ENCODE data around the gene CHKB. TPM values are rescaled to one million over a fixed set of nuclear protein-coding genes. Genes with fewer than 3 reads are reported as not detected.

CHKB gene
- total and polyA plus RNA-seq, 10 of the 15 experiments (the other 5 are each of a cell fraction or from before 2014, with no cell fraction given) = 10.0 to 93.9 (median 57.0) TPM

DNA sequence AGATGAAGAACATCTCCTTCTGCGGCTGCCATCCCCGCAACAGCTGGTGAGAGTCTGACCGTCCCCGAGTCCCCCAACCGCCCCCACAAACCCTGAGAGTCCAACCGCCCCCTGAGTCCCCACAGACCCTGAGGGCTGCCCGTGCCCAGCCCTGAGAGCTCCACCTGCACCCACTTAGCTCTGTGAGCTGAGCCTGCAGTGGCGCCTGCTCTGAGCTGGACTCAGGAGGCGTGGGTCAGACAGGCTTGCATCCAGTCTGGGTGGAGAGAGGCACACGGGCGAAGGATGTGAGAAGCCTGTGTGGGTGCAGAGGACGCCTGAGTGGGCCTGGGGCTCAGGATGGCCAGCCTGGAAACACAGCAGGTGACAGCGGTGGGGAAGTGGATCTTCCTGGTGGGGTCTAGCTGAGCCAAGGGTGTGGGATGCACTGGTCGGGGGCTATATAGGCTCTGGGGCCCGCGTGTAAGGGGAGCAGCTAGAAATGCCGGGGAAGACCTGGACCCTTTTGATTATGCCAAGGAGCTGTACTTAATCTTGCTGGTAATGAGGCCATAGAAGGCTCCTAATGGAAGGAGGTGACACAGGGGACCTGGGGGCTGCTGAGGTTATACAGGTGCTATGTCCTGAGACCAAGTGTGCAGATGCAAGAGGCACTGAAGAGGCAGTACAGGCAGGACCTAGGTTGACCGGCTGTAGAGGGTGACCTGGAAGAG lies 24.5 kb upstream of the CHKB start:
- POLR2A ChIA-PET = no interaction called here

DNA sequence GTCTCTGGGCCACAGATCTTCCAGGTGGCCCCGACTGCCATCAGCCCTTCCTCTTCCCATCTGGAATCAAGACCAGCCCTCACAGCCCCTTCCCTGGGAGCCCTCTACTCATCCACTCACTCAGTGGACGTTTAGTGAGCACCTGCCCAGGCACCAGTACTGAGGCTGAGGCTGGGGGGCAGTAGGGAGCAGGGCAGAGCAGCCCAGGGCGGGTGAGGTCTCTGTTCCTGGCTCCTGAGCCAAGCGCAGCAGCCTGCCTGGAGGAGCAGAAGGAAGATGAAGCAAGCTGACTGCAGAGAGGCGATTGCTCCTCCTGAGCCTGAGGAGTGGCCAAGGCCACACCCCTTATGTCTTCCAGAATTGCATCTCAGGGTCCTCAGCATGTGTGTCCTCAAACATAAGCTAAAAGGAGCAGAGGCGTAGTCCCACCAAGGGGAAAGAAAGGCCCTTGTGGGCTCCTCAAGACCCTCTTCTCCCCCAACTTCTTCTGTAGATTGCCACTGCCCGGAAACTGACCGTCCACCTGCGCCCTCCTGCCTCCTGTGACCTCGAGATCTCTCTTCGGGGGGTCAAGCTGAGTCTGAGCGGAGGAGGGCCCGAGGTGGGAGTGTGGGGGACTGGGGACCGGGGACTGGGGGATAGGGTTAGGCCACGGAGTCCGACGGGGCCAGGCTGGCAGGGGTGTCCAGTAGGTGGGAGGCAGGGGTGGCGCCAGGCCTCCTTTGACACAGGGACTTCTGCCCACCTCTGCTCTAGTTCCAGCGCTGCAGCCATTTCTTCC lies 23.7 kb upstream of the CHKB start:
- no peaks in the 10 kb centered on the region for H4K20me1 ChIP-seq (ENCODE audit: control insufficient read depth, insufficient read depth)
- POLR2A ChIA-PET = no interaction called here
- H3K9ac ChIP-seq (ENCODE audit: control insufficient read depth, insufficient read depth, low read length) = no peak overlapping the region
- ATAC-seq = peak; percentile 63
- H3K4me3 ChIP-seq = no peak overlapping the region
- WGBS (ENCODE audit: insufficient coverage, insufficient replicate concordance, low lambda C conversion rate, missing lambda C conversion rate) = 38% methylated on average over 18 of the region's 19 CpGs
- no peak for FAIRE-seq
- SMC1A ChIA-PET (ENCODE audit: uncharacterized antibody, unreplicated experiment) = no interaction called here
- CTCF ChIA-PET = interaction anchor here (1.2 kb wide), 1 partner anchor 15 kb away, joined by 6 read pairs; no protein-coding TSS in a partner anchor
- H3K4me1 ChIP-seq (ENCODE audit: control insufficient read depth, insufficient read depth, low read length) = no peaks in the 10 kb centered on the region
- H2AFZ ChIP-seq (ENCODE audit: control insufficient read depth, low read depth, low read length) = no peak overlapping the region
- no peaks in the 10 kb centered on the region for H3K9me3 ChIP-seq (replicated peaks; ENCODE audit: control insufficient read depth, insufficient read depth, low read length)
- peaks cover 2 to 6% of the 10 kb centered on the region in 2 experiments; a peak in 3 of 4 replicates for H3K27me3 ChIP-seq (replicated peaks in 1 of 2; ENCODE audit: control insufficient read depth in 2 of 2, insufficient read depth in 2 of 2, low read length in 1 of 2)
- in situ Hi-C loops (cut with MboI) (no loop called here), intact Hi-C loops (cut with micrococcal nuclease; ENCODE audit: unreplicated experiment) (no loop called here)
- H3K27ac ChIP-seq (ENCODE audit: control insufficient read depth, insufficient read depth) = no peak overlapping the region
- RAD21 ChIA-PET (ENCODE audit: unreplicated experiment) = interaction anchor here (0.9 kb wide), 1 partner anchor 81 kb away, joined by 3 read pairs; the partner anchor contains the start of gene SCO2
- no peaks in the 10 kb centered on the region for H3K36me3 ChIP-seq (ENCODE audit: control insufficient read depth in 2 of 2, insufficient read depth in 2 of 2, low read length in 1 of 2)
- no TSS peak for BruUV-seq (replicated peaks)
- H3K4me2 ChIP-seq (ENCODE audit: control insufficient read depth, insufficient read depth) = no peak overlapping the region
- TF ChIP-seq CTCF (IDR thresholded peaks at IDR 0.05 in 2 of 3, conservative IDR thresholded peaks at IDR 0.05 in 1 of 3; ENCODE audit: control insufficient read depth in 2 of 3, extremely low read depth in 1 of 3, insufficient read depth in 1 of 3, low read depth in 3 of 3, low read length in 3 of 3) (peak in 2 of 3 experiments; percentile 15 to 20; a peak in 3 of 6 replicates), SIX5 (IDR thresholded peaks at IDR 0.05; ENCODE audit: low read depth, low read length, severe bottlenecking) (no peak)
- no peak for DNase-seq (ENCODE audit: low read depth, low spot score)
- no peaks in the 10 kb centered on the region for H3K79me2 ChIP-seq (ENCODE audit: control insufficient read depth, insufficient read depth, low read length)

More for the DNA sequence above, 24.5 kb upstream of the CHKB start:
- Histone ChIP-seq H4K20me1 (ENCODE audit: control insufficient read depth, insufficient read depth) (no peaks in the 10 kb centered on the region), H3K36me3 (ENCODE audit: control insufficient read depth in 2 of 2, insufficient read depth in 2 of 2, low read length in 1 of 2) (no peaks in the 10 kb centered on the region), H3K9ac (ENCODE audit: control insufficient read depth, insufficient read depth, low read length) (no peak overlapping the region), H3K79me2 (ENCODE audit: control insufficient read depth, insufficient read depth, low read length) (no peaks in the 10 kb centered on the region), H3K27me3 (replicated peaks in 1 of 2; ENCODE audit: control insufficient read depth in 2 of 2, insufficient read depth in 2 of 2, low read length in 1 of 2) (peaks cover 0 to 6% of the 10 kb centered on the region in 2 experiments; a peak in 3 of 4 replicates), H3K27ac (ENCODE audit: control insufficient read depth, insufficient read depth) (no peak overlapping the region), H3K4me2 (ENCODE audit: control insufficient read depth, insufficient read depth) (no peak overlapping the region), H3K4me1 (ENCODE audit: control insufficient read depth, insufficient read depth, low read length) (no peaks in the 10 kb centered on the region), H2AFZ (ENCODE audit: control insufficient read depth, low read depth, low read length) (no peak overlapping the region), H3K4me3 (no peak overlapping the region), H3K9me3 (replicated peaks; ENCODE audit: control insufficient read depth, insufficient read depth, low read length) (no peaks in the 10 kb centered on the region)
- no peak for FAIRE-seq
- TF ChIP-seq PML (IDR thresholded peaks at IDR 0.05; ENCODE audit: low read length) = no peak
- TF ChIP-seq ZNF274 (IDR thresholded peaks at IDR 0.05; ENCODE audit: insufficient read depth, insufficient read length) = no peak
- intact Hi-C loops (cut with micrococcal nuclease; ENCODE audit: unreplicated experiment) (no loop called here), in situ Hi-C loops (cut with MboI) (no loop called here)
- ATAC-seq = no peak
- SMC1A ChIA-PET (ENCODE audit: uncharacterized antibody, unreplicated experiment) = no interaction called here
- CTCF ChIA-PET = interaction anchor here (1.2 kb wide), 1 partner anchor 14 kb away, joined by 6 read pairs; no protein-coding TSS in a partner anchor
- 31% methylated on average over 18 of the region's 18 CpGs for WGBS (ENCODE audit: insufficient coverage, insufficient replicate concordance, low lambda C conversion rate, missing lambda C conversion rate)
- no peak for DNase-seq (ENCODE audit: low read depth, low spot score)
- RAD21 ChIA-PET (ENCODE audit: unreplicated experiment) = interaction anchor here (0.9 kb wide), 1 partner anchor 81 kb away, joined by 3 read pairs; the partner anchor contains the start of gene SCO2
- BruUV-seq (replicated peaks) = no TSS peak

Data from GM12878 (cell line).